Measurements from ENCODE around the gene EEF1G. TPM values are rescaled to one million over a fixed set of nuclear protein-coding genes. Genes with fewer than 3 reads are reported as not detected.
"Not testable (repeated sequence)": the region's sequence is repeated elsewhere in the genome, so short reads cannot be mapped to it uniquely, and the experiment has no call there.

EEF1G gene
- total RNA-seq, 1 experiment from 2014 or later: 2,004 TPM

DNA sequence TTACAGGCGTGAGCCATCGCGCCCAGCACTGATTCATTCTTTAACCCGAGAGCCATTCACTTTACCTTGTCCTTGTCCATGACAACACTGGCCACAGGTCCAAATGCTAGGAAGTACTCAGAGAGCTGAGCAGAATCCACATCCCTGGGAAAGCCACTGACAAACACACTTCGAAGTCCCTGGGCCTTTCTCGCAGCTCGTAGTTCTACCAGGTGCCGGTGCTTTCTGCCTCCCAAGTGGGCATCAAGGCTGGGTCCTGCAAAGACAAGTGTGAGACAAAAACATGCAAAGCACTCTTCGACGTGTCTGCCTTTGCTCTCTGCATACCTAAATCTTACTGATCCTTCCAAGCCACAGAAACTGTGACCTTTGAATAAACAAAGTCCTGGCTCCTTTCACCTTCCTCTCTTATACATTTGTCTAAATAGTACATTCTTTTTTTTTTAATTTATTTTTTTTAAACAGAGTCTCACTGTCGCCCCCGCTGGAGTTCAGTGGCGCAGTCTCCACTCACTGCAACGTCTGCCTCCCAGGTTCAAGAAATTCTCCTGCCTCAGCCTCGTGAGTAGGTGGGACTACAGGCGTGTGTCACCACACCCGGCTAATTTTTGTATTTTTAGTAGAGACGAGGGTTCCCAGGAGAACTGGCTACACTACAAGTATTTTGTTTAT lies 15.4 kb upstream of the EEF1G start:
- H3K4me1 Mint-ChIP-seq (ENCODE audit: low read depth, unreplicated experiment): peaks cover 18% of the 10 kb centered on the region
- no peaks in the 10 kb centered on the region for H3K27me3 Mint-ChIP-seq (ENCODE audit: insufficient read depth, unreplicated experiment)
- no peak overlapping the region for H3K27ac Mint-ChIP-seq (ENCODE audit: unreplicated experiment)
- intact Hi-C loops (cut with micrococcal nuclease; ENCODE audit: unreplicated experiment): no loop called here
- ChIA-PET CTCF (interaction anchor here (0.8 to 1.2 kb wide), 2 partner anchors 15 to 164 kb away, joined by 3 to 6 read pairs; partner anchors contain the start of gene EEF1G), POLR2A (interaction anchor here (0.9 to 1.7 kb wide), 3 partner anchors 15 to 36 kb away, joined by 3 to 7 read pairs (median 3); partner anchors contain the start of gene EEF1G)
- DNase-seq: peak in 1 of 2 experiments; percentile 43
- H3K4me3 Mint-ChIP-seq (ENCODE audit: unreplicated experiment): no peak overlapping the region
- peaks cover 78% of the 10 kb centered on the region for H3K36me3 Mint-ChIP-seq (ENCODE audit: insufficient read depth, unreplicated experiment)
- no peaks in the 10 kb centered on the region for H3K9me3 Mint-ChIP-seq (ENCODE audit: unreplicated experiment)
- BruUV-seq (replicated peaks): no TSS peak
- H3K36me3 ChIP-seq (ENCODE audit: control insufficient read depth, insufficient read depth, low read length): peaks cover 9% of the 10 kb centered on the region
- no peaks in the 10 kb centered on the region for H3K27me3 ChIP-seq (replicated peaks; ENCODE audit: control insufficient read depth, insufficient read depth, low read length)
- H3K4me1 ChIP-seq: peaks cover 36% of the 10 kb centered on the region
- no peaks in the 10 kb centered on the region for H3K9me3 ChIP-seq
- TF ChIP-seq, protein P1, sequence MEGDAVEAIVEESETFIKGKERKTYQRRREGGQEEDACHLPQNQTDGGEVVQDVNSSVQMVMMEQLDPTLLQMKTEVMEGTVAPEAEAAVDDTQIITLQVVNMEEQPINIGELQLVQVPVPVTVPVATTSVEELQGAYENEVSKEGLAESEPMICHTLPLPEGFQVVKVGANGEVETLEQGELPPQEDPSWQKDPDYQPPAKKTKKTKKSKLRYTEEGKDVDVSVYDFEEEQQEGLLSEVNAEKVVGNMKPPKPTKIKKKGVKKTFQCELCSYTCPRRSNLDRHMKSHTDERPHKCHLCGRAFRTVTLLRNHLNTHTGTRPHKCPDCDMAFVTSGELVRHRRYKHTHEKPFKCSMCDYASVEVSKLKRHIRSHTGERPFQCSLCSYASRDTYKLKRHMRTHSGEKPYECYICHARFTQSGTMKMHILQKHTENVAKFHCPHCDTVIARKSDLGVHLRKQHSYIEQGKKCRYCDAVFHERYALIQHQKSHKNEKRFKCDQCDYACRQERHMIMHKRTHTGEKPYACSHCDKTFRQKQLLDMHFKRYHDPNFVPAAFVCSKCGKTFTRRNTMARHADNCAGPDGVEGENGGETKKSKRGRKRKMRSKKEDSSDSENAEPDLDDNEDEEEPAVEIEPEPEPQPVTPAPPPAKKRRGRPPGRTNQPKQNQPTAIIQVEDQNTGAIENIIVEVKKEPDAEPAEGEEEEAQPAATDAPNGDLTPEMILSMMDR (IDR thresholded peaks at IDR 0.05; ENCODE audit: insufficient read depth in 1 of 2, low read depth in 1 of 2, low read length in 1 of 2, severe bottlenecking in 1 of 2, unreplicated experiment in 1 of 2): peak; percentile 33 to 37
- no peak overlapping the region for H3K4me3 ChIP-seq (ENCODE audit: low read depth, low read length)

DNA sequence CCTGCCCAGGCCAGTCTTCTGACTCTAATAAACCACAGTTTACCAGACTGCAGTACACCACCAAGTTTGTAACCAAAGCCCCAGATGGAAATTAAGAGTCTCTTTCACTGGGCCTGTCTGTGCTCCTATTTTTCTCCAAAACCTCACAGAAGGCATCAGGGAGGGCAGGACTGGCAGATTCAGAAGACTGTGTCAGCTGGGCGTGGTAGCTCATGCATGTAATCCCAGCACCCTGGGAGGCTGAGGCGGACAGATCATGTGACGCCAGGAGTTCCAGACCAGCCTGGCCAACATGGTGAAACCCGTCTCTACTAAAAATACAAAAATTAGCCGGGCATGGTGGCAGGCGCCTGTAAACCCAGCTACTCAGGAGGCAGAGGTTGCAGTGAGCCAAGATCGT lies 11.7 kb upstream of the EEF1G start:
- H3K9me3 ChIP-seq; H3K9me3 Mint-ChIP-seq (ENCODE audit: unreplicated experiment); intact Hi-C loops (cut with micrococcal nuclease; ENCODE audit: unreplicated experiment); H3K4me3 ChIP-seq (ENCODE audit: low read depth, low read length); H3K4me3 Mint-ChIP-seq (ENCODE audit: unreplicated experiment); H3K36me3 ChIP-seq (ENCODE audit: control insufficient read depth, insufficient read depth, low read length); H3K27me3 Mint-ChIP-seq (ENCODE audit: insufficient read depth, unreplicated experiment); H3K27ac Mint-ChIP-seq (ENCODE audit: unreplicated experiment); H3K27me3 ChIP-seq (replicated peaks; ENCODE audit: control insufficient read depth, insufficient read depth, low read length); BruUV-seq (replicated peaks); DNase-seq; CTCF ChIA-PET: not testable (repeated sequence)
- Mint-ChIP-seq H3K4me1 (ENCODE audit: low read depth, unreplicated experiment) (peaks cover 17% of the 10 kb centered on the region), H3K36me3 (ENCODE audit: insufficient read depth, unreplicated experiment) (peaks cover 68% of the 10 kb centered on the region)
- POLR2A ChIA-PET: interaction anchor here (1.0 kb wide), 1 partner anchor 11 kb away, joined by 3 read pairs; the partner anchor contains the start of gene EEF1G
- peaks cover 24% of the 10 kb centered on the region for H3K4me1 ChIP-seq

DNA sequence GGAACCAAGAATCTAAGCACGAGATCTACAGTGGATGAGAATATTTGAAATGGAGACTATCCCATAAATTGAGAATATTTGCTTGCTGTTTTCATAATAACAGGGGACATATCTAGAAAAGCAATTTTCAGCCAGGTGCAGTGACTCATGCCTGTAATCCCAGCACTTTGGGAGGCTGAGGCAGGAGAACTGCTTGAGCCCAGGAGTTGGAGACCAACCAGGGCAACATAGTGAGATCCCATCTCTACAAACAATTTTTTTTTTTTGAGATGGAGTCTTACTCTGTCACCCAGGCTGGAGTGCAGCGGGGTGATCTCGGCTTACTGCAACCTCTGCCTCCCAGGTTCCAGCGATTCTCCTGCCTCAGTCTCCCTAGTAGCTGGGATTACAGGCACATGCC lies 8.0 kb upstream of the EEF1G start:
- CTCF ChIA-PET: interaction anchor here (1.0 kb wide), 1 partner anchor 10 kb away, joined by 4 read pairs; the partner anchor contains the start of gene TUT1
- H3K4me1 ChIP-seq; H3K36me3 ChIP-seq (ENCODE audit: control insufficient read depth, insufficient read depth, low read length); POLR2A ChIA-PET; BruUV-seq (replicated peaks); H3K4me3 ChIP-seq (ENCODE audit: low read depth, low read length); intact Hi-C loops (cut with micrococcal nuclease; ENCODE audit: unreplicated experiment); H3K27ac Mint-ChIP-seq (ENCODE audit: unreplicated experiment); H3K27me3 ChIP-seq (replicated peaks; ENCODE audit: control insufficient read depth, insufficient read depth, low read length); H3K9me3 Mint-ChIP-seq (ENCODE audit: unreplicated experiment); DNase-seq; H3K9me3 ChIP-seq; H3K27me3 Mint-ChIP-seq (ENCODE audit: insufficient read depth, unreplicated experiment); H3K4me3 Mint-ChIP-seq (ENCODE audit: unreplicated experiment): not testable (repeated sequence)
- H3K4me1 Mint-ChIP-seq (ENCODE audit: low read depth, unreplicated experiment): peaks cover 16% of the 10 kb centered on the region
- peaks cover 75% of the 10 kb centered on the region for H3K36me3 Mint-ChIP-seq (ENCODE audit: insufficient read depth, unreplicated experiment)

DNA sequence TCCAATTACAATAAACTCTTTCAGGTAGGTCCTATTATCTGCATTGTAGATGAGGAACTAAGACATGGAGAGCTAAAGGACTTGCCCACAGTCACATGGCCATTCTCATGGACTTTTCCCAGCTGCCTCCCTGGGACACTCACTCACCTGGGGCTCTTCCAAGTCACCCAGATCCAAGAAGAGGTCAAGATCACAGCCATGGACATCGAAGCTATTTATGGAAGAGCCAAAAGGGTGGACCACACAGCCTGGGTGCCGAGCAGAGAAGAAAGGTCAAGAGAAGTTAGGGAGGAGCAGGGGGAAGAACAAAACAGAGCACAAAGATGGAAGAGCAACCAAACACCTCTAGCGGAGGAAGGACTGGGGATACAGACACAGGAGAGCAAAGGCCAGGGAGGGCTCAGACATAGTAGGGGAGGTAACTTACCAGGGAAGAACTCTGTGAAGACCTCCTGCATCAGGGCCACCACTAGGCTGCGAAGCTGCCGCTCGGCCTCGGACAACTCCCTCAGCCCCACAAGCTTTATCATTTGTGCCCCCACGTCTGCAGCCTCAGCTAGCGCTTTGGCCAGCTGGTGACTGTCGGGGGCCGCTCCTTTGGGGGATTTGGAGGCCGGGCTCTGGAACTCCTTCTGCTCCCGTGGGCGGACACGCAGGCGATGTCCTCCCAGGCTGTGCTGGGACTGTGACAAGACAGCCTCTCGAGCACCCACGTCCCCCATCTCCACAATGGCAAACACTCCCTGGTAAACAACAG lies 7.4 kb upstream of the EEF1G start:
- TF ChIP-seq, protein P1 (IDR thresholded peaks at IDR 0.05; ENCODE audit: insufficient read depth in 1 of 2, low read depth in 1 of 2, low read length in 1 of 2, severe bottlenecking in 1 of 2, unreplicated experiment in 1 of 2): no peak
- no peaks in the 10 kb centered on the region for H3K4me1 ChIP-seq
- CTCF ChIA-PET: interaction anchor here (1.0 kb wide), 1 partner anchor 10 kb away, joined by 4 read pairs; the partner anchor contains the start of gene TUT1
- no TSS peak for BruUV-seq (replicated peaks)
- Mint-ChIP-seq H3K27ac (ENCODE audit: unreplicated experiment) (no peak overlapping the region), H3K9me3 (ENCODE audit: unreplicated experiment) (no peaks in the 10 kb centered on the region), H3K4me1 (ENCODE audit: low read depth, unreplicated experiment) (peaks cover 22% of the 10 kb centered on the region), H3K27me3 (ENCODE audit: insufficient read depth, unreplicated experiment) (no peaks in the 10 kb centered on the region), H3K36me3 (ENCODE audit: insufficient read depth, unreplicated experiment) (peaks cover 76% of the 10 kb centered on the region), H3K4me3 (ENCODE audit: unreplicated experiment) (no peak overlapping the region)
- POLR2A ChIA-PET: interaction anchor here (0.5 kb wide), 1 partner anchor 82 kb away, joined by 3 read pairs; no protein-coding TSS in a partner anchor
- H3K9me3 ChIP-seq: no peaks in the 10 kb centered on the region
- no peak overlapping the region for H3K4me3 ChIP-seq (ENCODE audit: low read depth, low read length)
- peaks cover 5% of the 10 kb centered on the region; the same call in 1 of the 2 replicates for H3K36me3 ChIP-seq (ENCODE audit: control insufficient read depth, insufficient read depth, low read length)
- DNase-seq: no peak
- intact Hi-C loops (cut with micrococcal nuclease; ENCODE audit: unreplicated experiment): no loop called here
- H3K27me3 ChIP-seq (replicated peaks; ENCODE audit: control insufficient read depth, insufficient read depth, low read length): no peaks in the 10 kb centered on the region

Measured in Caco-2 (cell line).